ENCODE data around the gene HPSE. TPM values are rescaled to one million over a fixed set of nuclear protein-coding genes. Genes with fewer than 3 reads are reported as not detected.
A peak's percentile ranks its signal among the peaks of the same experiment; 100 is the strongest.
"Not testable (repeated sequence)": the region's sequence is repeated elsewhere in the genome, so short reads cannot be mapped to it uniquely, and the experiment has no call there.

HPSE gene
- total RNA-seq, 1 donor from 2014 or later: 17.7 TPM

DNA sequence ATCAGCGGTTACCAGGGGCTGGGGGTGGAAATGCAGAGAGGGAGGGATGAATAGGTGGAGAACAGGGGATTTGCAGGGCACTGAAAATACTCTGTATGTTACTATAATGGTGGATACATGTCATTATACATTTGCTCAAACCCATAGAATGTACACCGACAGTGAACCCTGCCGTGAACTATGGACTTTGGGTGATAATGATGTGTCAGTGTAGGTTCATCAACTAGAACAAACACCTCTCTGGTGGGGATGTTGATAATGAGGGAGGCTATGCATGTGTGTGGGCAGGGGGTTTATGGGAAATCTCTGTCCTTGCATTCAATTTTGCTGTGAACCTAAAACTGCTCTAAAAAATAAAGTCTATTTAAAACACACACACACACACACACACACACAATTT lies 11.5 kb downstream of the HPSE start:
- no peak overlapping the region for H3K4me3 Mint-ChIP-seq
- no peaks in the 10 kb centered on the region for H3K9me3 Mint-ChIP-seq
- H3K27me3 Mint-ChIP-seq: no peaks in the 10 kb centered on the region
- intact Hi-C loops (cut with micrococcal nuclease): no loop called here
- no peak overlapping the region for H3K27ac Mint-ChIP-seq
- DNase-seq: no peak
- peaks cover 6% of the 10 kb centered on the region for H3K4me1 Mint-ChIP-seq
- H3K36me3 Mint-ChIP-seq (ENCODE audit: low read depth): peaks cover 19% of the 10 kb centered on the region

DNA sequence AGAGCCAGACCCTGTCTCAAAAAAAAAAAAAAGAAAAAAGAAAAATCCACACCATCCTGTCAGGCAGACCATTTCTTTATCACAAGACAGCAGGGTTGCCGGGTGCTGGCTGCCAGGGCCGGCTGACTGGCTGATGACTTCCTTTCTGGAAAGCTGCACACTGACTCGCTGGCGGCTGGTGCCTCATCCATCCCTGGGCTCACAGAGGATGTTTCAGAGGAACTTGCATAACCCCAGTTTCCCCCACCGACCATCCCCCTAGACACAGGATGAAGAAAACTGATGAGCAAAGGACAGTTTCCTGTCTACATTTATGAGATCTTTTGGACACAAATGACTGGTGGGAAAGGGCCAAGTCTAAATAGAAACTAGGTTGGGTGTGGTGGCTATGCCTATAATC lies 14.1 kb downstream of the HPSE start:
- peaks cover 31% of the 10 kb centered on the region for H3K36me3 Mint-ChIP-seq (ENCODE audit: low read depth)
- peak; percentile 67 for DNase-seq
- intact Hi-C loops (cut with micrococcal nuclease): no loop called here
- H3K9me3 Mint-ChIP-seq: no peaks in the 10 kb centered on the region
- peaks cover 9% of the 10 kb centered on the region for H3K4me1 Mint-ChIP-seq
- no peak overlapping the region for H3K4me3 Mint-ChIP-seq
- no peaks in the 10 kb centered on the region for H3K27me3 Mint-ChIP-seq
- peak overlapping the region; percentile 52 for H3K27ac Mint-ChIP-seq

DNA sequence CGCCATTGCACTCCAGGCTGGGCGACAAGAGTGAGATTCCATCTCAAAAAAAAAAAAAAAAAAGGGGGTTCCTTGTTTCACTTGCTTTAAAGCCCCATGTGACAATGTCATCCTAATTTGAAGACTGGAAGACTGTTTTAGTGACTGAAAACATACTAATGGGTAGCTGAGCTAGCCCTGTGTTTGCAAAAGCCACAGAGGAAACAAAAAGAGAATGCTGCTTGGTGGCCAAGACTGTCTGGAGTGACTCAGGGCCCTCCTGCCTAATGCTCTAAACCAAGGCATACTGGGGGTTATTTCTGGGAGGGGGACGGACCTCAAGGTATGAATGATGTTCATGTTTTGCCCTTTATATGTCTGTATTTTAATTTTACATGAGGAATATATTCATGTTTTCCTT lies 16.0 kb downstream of the HPSE start:
- Mint-ChIP-seq H3K4me3 (no peak overlapping the region), H3K4me1 (peaks cover 9% of the 10 kb centered on the region), H3K27me3 (no peaks in the 10 kb centered on the region), H3K36me3 (ENCODE audit: low read depth) (peaks cover 29% of the 10 kb centered on the region), H3K9me3 (no peaks in the 10 kb centered on the region), H3K27ac (no peak overlapping the region)
- intact Hi-C loops (cut with micrococcal nuclease): no loop called here
- DNase-seq: no peak

DNA sequence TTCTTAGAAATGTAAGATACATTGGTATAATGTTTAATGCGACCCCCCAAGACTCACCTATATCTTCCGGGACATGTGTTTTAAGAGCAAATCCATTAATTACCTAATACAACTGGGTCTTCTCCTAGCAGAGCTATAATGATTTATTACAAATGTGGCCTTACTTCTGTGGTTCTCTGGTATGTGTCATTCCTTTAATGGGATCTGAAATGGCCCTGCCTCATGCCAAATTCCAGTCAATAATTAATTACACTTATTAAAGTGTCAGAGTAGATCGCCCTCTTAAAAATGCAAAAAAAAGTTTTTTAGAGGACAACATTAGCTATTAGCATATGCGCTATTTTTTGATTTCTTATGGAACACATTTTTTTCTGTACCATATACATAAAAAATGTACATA lies 17.0 kb downstream of the HPSE start:
- Mint-ChIP-seq H3K27me3 (no peaks in the 10 kb centered on the region), H3K36me3 (ENCODE audit: low read depth) (peaks cover 29% of the 10 kb centered on the region), H3K4me3 (no peak overlapping the region), H3K4me1 (peaks cover 9% of the 10 kb centered on the region), H3K27ac (no peak overlapping the region), H3K9me3 (no peaks in the 10 kb centered on the region)
- DNase-seq: no peak
- intact Hi-C loops (cut with micrococcal nuclease): no loop called here

DNA sequence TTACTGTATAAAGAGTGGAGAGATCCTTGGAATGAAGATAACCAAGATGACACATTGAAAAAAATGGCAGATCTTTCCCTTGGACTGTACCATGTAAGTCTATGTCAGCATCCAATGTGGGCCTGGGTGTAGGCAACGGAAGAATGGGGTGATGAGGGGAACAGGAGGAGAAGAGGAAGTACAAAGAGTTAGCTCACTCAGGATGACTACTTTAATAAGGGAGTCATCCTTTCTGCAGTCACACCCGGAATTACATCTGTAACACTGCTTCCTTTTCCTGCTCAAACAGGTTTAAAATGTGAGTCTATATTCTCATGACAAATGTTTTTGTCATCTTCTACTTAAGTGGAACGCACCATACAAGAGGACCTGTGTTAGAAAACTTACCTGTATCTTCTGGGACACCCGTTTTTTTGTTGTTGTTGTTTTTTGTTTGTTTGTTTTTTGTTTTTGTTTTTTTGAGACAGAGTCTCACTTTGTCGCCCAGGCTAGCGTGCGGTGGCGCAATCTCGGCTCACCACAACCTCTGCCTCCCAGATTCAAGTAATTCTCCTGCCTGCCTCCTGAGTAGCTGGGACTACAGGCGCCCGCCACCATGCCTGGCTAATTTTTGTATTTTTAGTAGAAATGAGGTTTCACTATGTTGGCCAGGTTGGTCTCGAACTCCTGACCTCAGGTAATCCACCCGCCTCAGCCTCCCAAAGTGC lies 18.0 kb downstream of the HPSE start:
- no peaks in the 10 kb centered on the region for H3K27me3 Mint-ChIP-seq
- no peak overlapping the region for H3K27ac Mint-ChIP-seq
- no peak overlapping the region for H3K4me3 Mint-ChIP-seq
- H3K4me1 Mint-ChIP-seq: peaks cover 9% of the 10 kb centered on the region
- intact Hi-C loops (cut with micrococcal nuclease): no loop called here
- no peak for DNase-seq
- H3K9me3 Mint-ChIP-seq: no peaks in the 10 kb centered on the region
- H3K36me3 Mint-ChIP-seq (ENCODE audit: low read depth): peaks cover 30% of the 10 kb centered on the region

DNA sequence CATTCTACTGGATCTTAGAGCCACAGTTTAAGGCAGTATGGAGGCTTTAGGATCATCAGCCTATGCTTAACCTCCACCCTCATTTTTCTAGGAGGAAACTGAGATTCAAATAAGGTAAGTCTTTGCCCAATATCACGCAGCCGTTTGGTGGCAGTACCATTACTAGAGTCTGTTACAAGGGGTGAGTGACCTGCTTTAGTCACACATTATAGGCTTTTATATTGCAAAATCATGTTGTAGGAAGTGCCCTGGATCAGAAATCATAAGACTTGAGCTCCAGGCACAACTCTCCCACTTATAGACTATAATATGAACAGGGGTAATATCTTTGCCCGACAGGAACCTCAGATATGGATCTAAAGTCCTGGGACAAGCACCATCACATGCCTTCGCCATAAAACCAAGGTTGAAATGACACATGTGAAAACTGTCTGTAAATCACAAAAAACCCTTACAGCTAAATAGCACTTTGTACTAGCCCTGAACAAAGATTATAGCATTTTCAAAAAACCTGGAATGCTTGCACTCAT lies 19.2 kb downstream of the HPSE start:
- intact Hi-C loops (cut with micrococcal nuclease): no loop called here
- no peak overlapping the region for H3K27ac Mint-ChIP-seq
- no peaks in the 10 kb centered on the region for H3K27me3 Mint-ChIP-seq
- H3K4me3 Mint-ChIP-seq: no peak overlapping the region
- no peak for DNase-seq
- H3K9me3 Mint-ChIP-seq: no peaks in the 10 kb centered on the region
- peaks cover 4% of the 10 kb centered on the region for H3K4me1 Mint-ChIP-seq
- H3K36me3 Mint-ChIP-seq (ENCODE audit: low read depth): peaks cover 27% of the 10 kb centered on the region

DNA sequence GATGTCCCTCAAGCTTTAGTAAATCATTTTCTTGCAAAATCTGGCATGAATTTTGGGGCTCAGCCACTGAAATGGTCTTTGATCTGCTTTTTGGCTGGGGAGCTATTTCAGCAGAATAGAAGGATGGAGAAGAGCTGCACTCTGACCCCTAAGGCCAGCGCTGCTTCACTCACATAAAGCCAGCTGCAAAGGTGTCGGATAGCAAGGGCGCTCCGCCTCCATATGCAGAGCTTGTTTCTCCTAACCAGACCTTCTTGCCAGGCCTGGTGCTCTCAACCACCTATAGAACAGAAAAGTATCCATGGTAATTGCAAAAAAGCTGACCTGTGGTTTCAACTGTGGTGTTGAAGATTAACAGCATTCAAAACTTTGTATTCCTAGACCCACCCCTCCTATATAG lies 26.0 kb downstream of the HPSE start:
- no peaks in the 10 kb centered on the region for H3K4me1 Mint-ChIP-seq
- H3K4me3 Mint-ChIP-seq: no peak overlapping the region
- intact Hi-C loops (cut with micrococcal nuclease): no loop called here

DNA sequence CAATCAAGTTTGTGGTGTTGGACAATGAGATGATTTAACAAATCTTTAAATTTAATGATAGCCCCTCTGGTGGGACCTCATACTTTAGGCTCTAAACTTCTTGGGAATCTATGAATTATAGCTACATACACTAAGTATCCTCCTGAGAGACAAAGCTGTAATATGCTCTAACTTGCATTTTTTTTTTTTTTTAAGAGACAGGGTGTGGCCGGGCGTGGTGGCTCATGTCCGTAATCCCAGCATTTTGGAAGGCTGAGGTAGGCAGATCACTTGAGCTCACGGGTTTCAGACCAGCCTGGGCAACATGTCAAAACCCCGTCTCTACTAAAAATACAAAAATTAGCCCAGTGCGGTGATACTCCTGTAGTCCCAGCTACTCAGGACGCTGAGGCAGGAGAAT lies 26.7 kb downstream of the HPSE start:
- Mint-ChIP-seq H3K36me3 (ENCODE audit: low read depth) (peaks cover 28% of the 10 kb centered on the region), H3K9me3 (no peaks in the 10 kb centered on the region), H3K27ac (no peak overlapping the region), H3K4me1 (no peaks in the 10 kb centered on the region), H3K4me3 (no peak overlapping the region), H3K27me3 (no peaks in the 10 kb centered on the region)
- no peak for DNase-seq
- intact Hi-C loops (cut with micrococcal nuclease): no loop called here

More for the DNA sequence above, 26.0 kb downstream of the HPSE start:
- Mint-ChIP-seq H3K27me3 (no peaks in the 10 kb centered on the region), H3K27ac (no peak overlapping the region), H3K36me3 (ENCODE audit: low read depth) (peaks cover 25% of the 10 kb centered on the region), H3K9me3 (no peaks in the 10 kb centered on the region)
- DNase-seq: no peak

DNA sequence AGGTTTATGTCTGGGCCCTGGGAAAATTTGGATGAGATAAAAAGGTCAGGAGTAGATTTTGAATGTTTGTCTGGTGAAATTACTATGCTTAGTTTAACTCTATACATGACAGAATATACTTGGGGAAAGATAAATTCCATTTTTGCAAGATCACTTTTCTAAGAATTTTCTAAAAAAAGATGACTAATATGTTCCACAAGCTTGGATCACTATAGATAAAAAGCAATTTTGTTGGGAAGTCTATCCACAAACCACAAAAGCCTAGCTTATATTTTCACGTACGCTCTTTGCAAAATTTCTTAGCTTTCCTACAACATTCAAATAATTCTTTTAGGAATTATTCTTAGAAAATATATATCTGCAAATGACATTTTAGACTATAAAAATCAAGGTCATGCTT lies 29.5 kb downstream of the HPSE start:
- intact Hi-C loops (cut with micrococcal nuclease): no loop called here
- Mint-ChIP-seq H3K27ac (no peak overlapping the region), H3K4me1 (no peaks in the 10 kb centered on the region), H3K9me3 (no peaks in the 10 kb centered on the region), H3K27me3 (no peaks in the 10 kb centered on the region), H3K36me3 (ENCODE audit: low read depth) (peaks cover 25% of the 10 kb centered on the region), H3K4me3 (no peak overlapping the region)
- DNase-seq: no peak

DNA sequence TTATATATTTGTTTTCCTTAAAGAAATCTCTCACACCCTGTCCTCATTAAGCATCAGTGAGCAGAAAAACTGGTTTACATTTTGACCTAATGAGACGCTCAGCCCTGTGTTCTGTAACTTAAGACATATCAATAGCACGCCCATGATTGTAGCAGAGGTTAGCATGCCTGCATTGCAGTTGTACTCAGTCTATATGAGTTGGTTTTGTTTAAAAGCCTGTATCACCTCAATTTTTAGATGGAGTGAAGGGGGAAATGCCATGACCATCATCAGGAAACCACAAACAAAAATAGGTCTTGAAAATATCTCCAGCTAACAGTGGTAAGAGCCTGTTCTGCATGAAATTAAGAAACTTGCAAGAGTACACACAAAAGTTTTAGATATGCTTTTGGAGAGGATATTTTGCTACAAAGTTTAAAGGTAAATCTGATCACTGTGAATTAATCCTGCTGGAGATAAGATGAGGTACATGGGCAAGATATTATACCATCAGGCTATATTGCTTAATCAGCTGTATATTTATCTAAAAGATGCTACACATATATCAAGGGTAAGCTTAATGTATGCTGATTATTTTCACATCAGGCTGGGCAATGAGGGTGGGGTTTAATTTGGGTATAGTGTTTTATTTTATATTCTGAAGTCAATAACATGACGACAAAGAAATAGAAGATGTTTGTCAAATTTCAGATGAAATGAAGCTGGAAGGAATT lies 36.9 kb downstream of the HPSE start:
- intact Hi-C loops (cut with micrococcal nuclease): no loop called here
- H3K4me3 Mint-ChIP-seq: peak overlapping the region; percentile 22
- H3K27me3 Mint-ChIP-seq: no peaks in the 10 kb centered on the region
- peak overlapping the region; percentile 17 for H3K27ac Mint-ChIP-seq
- no peaks in the 10 kb centered on the region for H3K9me3 Mint-ChIP-seq
- peaks cover 14% of the 10 kb centered on the region for H3K36me3 Mint-ChIP-seq (ENCODE audit: low read depth)
- DNase-seq: no peak
- H3K4me1 Mint-ChIP-seq: peaks cover 11% of the 10 kb centered on the region

DNA sequence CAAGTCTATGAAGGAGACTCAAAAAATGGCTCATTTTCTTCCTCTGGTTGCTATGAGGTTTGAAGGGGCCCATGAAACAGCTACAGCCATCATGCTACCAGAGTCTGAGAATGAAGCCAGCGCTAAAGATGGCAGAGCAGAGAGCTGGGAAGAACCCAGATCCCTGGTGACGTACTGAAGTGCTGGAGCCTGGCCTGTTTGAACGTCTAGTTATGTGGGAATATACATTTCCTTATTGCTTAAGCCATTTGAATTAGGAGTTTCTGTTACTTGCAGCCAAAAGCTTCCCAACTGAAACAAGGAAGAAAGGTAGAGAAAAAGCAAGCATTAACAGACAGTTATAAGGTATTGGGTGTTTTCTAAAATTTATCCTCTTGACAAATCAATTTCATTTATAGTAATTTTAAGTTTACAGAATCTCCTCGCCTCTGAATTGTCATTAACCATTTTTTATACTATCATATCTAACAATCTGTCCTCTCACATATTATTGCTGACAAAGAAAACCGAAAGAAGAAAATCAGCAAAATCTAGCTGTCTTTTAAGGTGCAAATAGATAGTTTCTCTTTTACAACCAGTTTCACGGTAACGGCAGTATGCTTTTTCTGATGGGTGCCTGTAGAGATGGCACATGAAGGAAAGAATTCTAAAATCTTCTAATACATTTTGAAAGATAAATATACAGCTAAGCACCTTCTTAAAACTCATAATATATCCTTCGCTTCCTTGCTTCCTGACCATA lies 41.2 kb downstream of the HPSE start:
- intact Hi-C loops (cut with micrococcal nuclease): no loop called here
- no peak for DNase-seq
- Mint-ChIP-seq H3K4me3 (no peak overlapping the region), H3K36me3 (ENCODE audit: low read depth) (peaks cover 15% of the 10 kb centered on the region), H3K4me1 (peaks cover 11% of the 10 kb centered on the region), H3K27me3 (no peaks in the 10 kb centered on the region), H3K27ac (no peak overlapping the region), H3K9me3 (peaks cover 16% of the 10 kb centered on the region)

DNA sequence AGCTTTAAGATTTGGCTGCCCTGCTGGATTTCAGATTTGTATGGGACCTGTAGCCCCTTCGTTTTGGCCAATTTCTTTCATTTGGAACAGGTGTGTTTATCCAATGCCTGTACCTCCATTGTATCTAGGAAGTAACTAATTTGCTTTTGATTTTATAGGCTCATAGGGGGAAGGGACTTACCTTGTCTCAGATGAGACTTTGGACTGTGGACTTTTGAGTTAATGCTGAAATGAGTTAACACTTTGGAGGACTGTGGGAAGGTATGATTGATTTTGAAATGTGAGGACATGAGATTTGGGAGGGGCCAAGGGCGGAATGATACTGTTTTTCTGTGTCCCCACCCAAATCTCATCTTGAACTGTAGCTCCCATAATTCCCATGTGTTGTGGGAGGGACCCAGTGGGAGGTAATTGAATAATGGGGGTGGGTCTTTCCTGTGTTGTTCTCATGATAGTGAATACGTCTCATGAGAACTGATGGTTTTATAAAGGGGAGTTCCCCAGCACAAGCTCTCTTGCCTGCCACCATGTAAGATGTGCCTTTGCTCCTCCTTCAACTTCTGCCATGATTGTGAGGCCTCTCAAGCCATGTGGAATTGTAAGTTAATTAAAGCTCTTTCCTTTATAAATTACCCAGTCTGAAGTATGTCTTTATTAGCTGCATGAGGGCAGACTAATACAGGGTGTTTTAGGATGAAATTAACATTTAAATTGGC lies 44.4 kb downstream of the HPSE start:
- intact Hi-C loops (cut with micrococcal nuclease); H3K4me1 Mint-ChIP-seq; DNase-seq; H3K27me3 Mint-ChIP-seq; H3K27ac Mint-ChIP-seq; H3K4me3 Mint-ChIP-seq: not testable (repeated sequence)
- Mint-ChIP-seq H3K9me3 (peaks cover 16% of the 10 kb centered on the region), H3K36me3 (ENCODE audit: low read depth) (peaks cover 11% of the 10 kb centered on the region)

DNA sequence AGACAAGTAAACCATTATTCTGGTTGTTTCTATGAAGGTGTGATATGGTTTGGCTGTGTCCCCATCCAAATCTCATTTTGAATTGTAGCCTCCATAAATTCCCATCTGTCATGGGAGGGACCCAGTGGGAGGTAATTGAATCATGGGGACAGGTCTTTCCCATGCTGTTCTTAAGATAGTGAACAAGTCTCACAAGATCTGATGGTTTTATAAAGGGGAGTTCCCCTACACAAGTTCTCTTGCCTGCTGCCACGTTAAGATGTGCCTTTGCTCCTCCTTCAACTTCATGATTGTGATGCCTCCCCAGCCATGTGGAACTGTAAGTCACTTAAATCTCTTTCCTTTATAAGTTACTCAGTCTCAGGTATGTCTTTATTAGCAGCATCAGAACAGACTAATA lies 46.3 kb downstream of the HPSE start:
- H3K27ac Mint-ChIP-seq; intact Hi-C loops (cut with micrococcal nuclease); H3K4me3 Mint-ChIP-seq; H3K27me3 Mint-ChIP-seq; DNase-seq: not testable (repeated sequence)
- Mint-ChIP-seq H3K9me3 (peaks cover 16% of the 10 kb centered on the region), H3K4me1 (peaks cover 16% of the 10 kb centered on the region), H3K36me3 (ENCODE audit: low read depth) (peaks cover 14% of the 10 kb centered on the region)
